ENCODE data around the gene RHD.

GRCh38 chr1:25369241-25369640 is 96.9 kb downstream of the RHD start:
- TF ChIP-seq, protein P1, sequence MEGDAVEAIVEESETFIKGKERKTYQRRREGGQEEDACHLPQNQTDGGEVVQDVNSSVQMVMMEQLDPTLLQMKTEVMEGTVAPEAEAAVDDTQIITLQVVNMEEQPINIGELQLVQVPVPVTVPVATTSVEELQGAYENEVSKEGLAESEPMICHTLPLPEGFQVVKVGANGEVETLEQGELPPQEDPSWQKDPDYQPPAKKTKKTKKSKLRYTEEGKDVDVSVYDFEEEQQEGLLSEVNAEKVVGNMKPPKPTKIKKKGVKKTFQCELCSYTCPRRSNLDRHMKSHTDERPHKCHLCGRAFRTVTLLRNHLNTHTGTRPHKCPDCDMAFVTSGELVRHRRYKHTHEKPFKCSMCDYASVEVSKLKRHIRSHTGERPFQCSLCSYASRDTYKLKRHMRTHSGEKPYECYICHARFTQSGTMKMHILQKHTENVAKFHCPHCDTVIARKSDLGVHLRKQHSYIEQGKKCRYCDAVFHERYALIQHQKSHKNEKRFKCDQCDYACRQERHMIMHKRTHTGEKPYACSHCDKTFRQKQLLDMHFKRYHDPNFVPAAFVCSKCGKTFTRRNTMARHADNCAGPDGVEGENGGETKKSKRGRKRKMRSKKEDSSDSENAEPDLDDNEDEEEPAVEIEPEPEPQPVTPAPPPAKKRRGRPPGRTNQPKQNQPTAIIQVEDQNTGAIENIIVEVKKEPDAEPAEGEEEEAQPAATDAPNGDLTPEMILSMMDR (IDR thresholded peaks at IDR 0.05; ENCODE audit: poor library complexity), result no peak
- TF ChIP-seq EZH2phosphoT487 (IDR thresholded peaks at IDR 0.05; ENCODE audit: low read depth, severe bottlenecking, unreplicated experiment), result no peak
